Activated CD4-positive, alpha-beta T cell treated with anti-CD3 and anti-CD28 coated beads for 48 hours (primary cell): ENCODE results near the gene FLRT1.

Experiments used
- DNase-seq: peaks from one replicate; pipeline ENCODE4 v3.0.0-alpha.2; 2020

The FLRT1 gene

GRCh38 chr11:64049509-64049908 is 13.8 kb downstream of the FLRT1 start:
- no peak for DNase-seq

GRCh38 chr11:64051297-64051696 is 15.6 kb downstream of the FLRT1 start:
- no peak for DNase-seq

GRCh38 chr11:64052436-64052835 is 16.7 kb downstream of the FLRT1 start:
- no peak for DNase-seq

- no peak for DNase-seq
These were observed 17.3 kb downstream of the FLRT1 start for GRCh38 chr11:64052938-64053622.

GRCh38 chr11:64053699-64054098 is 18.0 kb downstream of the FLRT1 start:
- no peak for DNase-seq

- DNase-seq, result no peak
These were observed 19.3 kb downstream of the FLRT1 start for GRCh38 chr11:64055077-64055476.

GRCh38 chr11:64056213-64056785 is 20.6 kb downstream of the FLRT1 start:
- no peak for DNase-seq

- DNase-seq, result no peak
These were observed 21.1 kb downstream of the FLRT1 start for GRCh38 chr11:64056861-64057260.

GRCh38 chr11:64057890-64058289 is 22.2 kb downstream of the FLRT1 start:
- no peak for DNase-seq

GRCh38 chr11:64058494-64058893 is 22.8 kb downstream of the FLRT1 start:
- no peak for DNase-seq

GRCh38 chr11:64059339-64060140 is 23.8 kb downstream of the FLRT1 start:
- no peak for DNase-seq

- DNase-seq, result no peak
These were observed 24.6 kb downstream of the FLRT1 start for GRCh38 chr11:64060263-64060860.

- peak; percentile 69 for DNase-seq
These were observed 25.2 kb downstream of the FLRT1 start for GRCh38 chr11:64060861-64061444.

GRCh38 chr11:64062185-64063039 is 26.7 kb downstream of the FLRT1 start:
- no peak for DNase-seq

- no peak for DNase-seq
These were observed 28.0 kb downstream of the FLRT1 start for GRCh38 chr11:64063777-64064176.

GRCh38 chr11:64064374-64065140 is 28.8 kb downstream of the FLRT1 start:
- no peak for DNase-seq

GRCh38 chr11:64065141-64065465 is 29.4 kb downstream of the FLRT1 start:
- DNase-seq, result no peak

GRCh38 chr11:64065712-64066111 is 30.0 kb downstream of the FLRT1 start:
- no peak for DNase-seq

- no peak for DNase-seq
These were observed 31.7 kb downstream of the FLRT1 start for GRCh38 chr11:64067230-64067993.

GRCh38 chr11:64068705-64069400 is 33.1 kb downstream of the FLRT1 start:
- DNase-seq, result no peak
